ENCODE data around the gene STK32C. TPM values are rescaled to one million over a fixed set of nuclear protein-coding genes. Genes with fewer than 3 reads are reported as not detected.

Gene STK32C
- total RNA-seq, 4 donors from 2014 or later: 1.3 to 5.6 (median 4.7) TPM

- Histone ChIP-seq H3K27me3 (no peaks in the 10 kb centered on the region), H3K4me1 (peaks cover 6% of the 10 kb centered on the region), H3K4me3 (no peak overlapping the region), H3K9me3 (no peaks in the 10 kb centered on the region), H3K27ac (no peak overlapping the region), H3K36me3 (no peaks in the 10 kb centered on the region)
- TF ChIP-seq CTCF (IDR thresholded peaks at IDR 0.05) (no peak), POLR2A (IDR thresholded peaks at IDR 0.05) (no peak), EP300 (IDR thresholded peaks at IDR 0.05) (no peak), POLR2AphosphoS5 (IDR thresholded peaks at IDR 0.05) (no peak)
- no peak for DNase-seq (ENCODE audit: low spot score in 2 of 2)
- no CpG with 5 or more reads among the region's 2 CpGs for WGBS
Measured at GRCh38 chr10:132158122-132158741, 149.5 kb downstream of the STK32C start.

Other genes starting within 250 kb of the STK32C start
- gene JAKMIP3, start 242.0 kb downstream of the STK32C start, total RNA-seq: 1 to 10 TPM in 1 of 4 donors, under 1 TPM in 3; 0.15 to 2.4 (median 0.51) TPM
- gene DPYSL4, start 121.0 kb downstream of the STK32C start, total RNA-seq: 1 to 10 TPM in 1 of 4 donors, under 1 TPM in 2, not detected in 1; 0.38 to 1.7 (median 0.91) TPM
- gene LRRC27, start 24.2 kb upstream of the STK32C start, total RNA-seq: 10 to 100 TPM in 1 of 4 donors, 1 to 10 TPM in 3; 6.6 to 13.1 (median 7.1) TPM
- gene PWWP2B, start 89.2 kb upstream of the STK32C start, total RNA-seq: 10 to 100 TPM; 15.2 to 19.4 (median 18.3) TPM
- 10 to 100 TPM; 28.1 to 39.1 (median 32.3) TPM for gene INPP5A, start 229.8 kb upstream of the STK32C start, total RNA-seq

All from suprapubic skin (tissue), 4 donors.